HG02610 (cell line): ENCODE measurements around the gene FGFRL1.

Experiments
- ATAC-seq: cut with Tn5 transposase; IDR thresholded peaks from one replicate; pipeline ENCODE4 v1.9.1; 2021; ENCODE audit warnings: mild to moderate bottlenecking, moderate library complexity; ENCODE audit not compliant: unreplicated experiment

The FGFRL1 gene

GRCh38 chr4:1021386-1022050 is 10.1 kb downstream of the FGFRL1 start:
- ATAC-seq = peak; percentile 49

GRCh38 chr4:1022051-1022738 is 10.8 kb downstream of the FGFRL1 start:
- no peak for ATAC-seq

GRCh38 chr4:1022739-1023066 is 11.3 kb downstream of the FGFRL1 start:
- no peak for ATAC-seq

- ATAC-seq = no peak
These were observed 11.7 kb downstream of the FGFRL1 start for GRCh38 chr4:1023075-1023640.

- ATAC-seq = no peak
These were observed 12.7 kb downstream of the FGFRL1 start for GRCh38 chr4:1023895-1024740.

- no peak for ATAC-seq
These were observed 13.6 kb downstream of the FGFRL1 start for GRCh38 chr4:1024882-1025545.

- ATAC-seq = peak; percentile 60
These were observed 14.7 kb downstream of the FGFRL1 start for GRCh38 chr4:1026115-1026514.

- no peak for ATAC-seq
These were observed 15.9 kb downstream of the FGFRL1 start for GRCh38 chr4:1027219-1027914.

- no peak for ATAC-seq
These were observed 16.5 kb downstream of the FGFRL1 start for GRCh38 chr4:1027915-1028238.

GRCh38 chr4:1028574-1029220 is 17.3 kb downstream of the FGFRL1 start:
- ATAC-seq = no peak

- no peak for ATAC-seq
These were observed 18.1 kb downstream of the FGFRL1 start for GRCh38 chr4:1029529-1029928.

GRCh38 chr4:1030031-1030430 is 18.6 kb downstream of the FGFRL1 start:
- no peak for ATAC-seq

- ATAC-seq = no peak
These were observed 19.1 kb downstream of the FGFRL1 start for GRCh38 chr4:1030559-1030958.

GRCh38 chr4:1031346-1031745 is 19.9 kb downstream of the FGFRL1 start:
- ATAC-seq = no peak

- ATAC-seq = no peak
These were observed 20.8 kb downstream of the FGFRL1 start for GRCh38 chr4:1031956-1032795.

GRCh38 chr4:1032861-1033260 is 21.4 kb downstream of the FGFRL1 start:
- no peak for ATAC-seq

- no peak for ATAC-seq
These were observed 22.6 kb downstream of the FGFRL1 start for GRCh38 chr4:1033840-1034551.

GRCh38 chr4:1035510-1035909 is 24.1 kb downstream of the FGFRL1 start:
- no peak for ATAC-seq

GRCh38 chr4:1036095-1036494 is 24.7 kb downstream of the FGFRL1 start:
- ATAC-seq = no peak
